Measurements from ENCODE around the gene OR51E1.

OR51E1 gene

DNA sequence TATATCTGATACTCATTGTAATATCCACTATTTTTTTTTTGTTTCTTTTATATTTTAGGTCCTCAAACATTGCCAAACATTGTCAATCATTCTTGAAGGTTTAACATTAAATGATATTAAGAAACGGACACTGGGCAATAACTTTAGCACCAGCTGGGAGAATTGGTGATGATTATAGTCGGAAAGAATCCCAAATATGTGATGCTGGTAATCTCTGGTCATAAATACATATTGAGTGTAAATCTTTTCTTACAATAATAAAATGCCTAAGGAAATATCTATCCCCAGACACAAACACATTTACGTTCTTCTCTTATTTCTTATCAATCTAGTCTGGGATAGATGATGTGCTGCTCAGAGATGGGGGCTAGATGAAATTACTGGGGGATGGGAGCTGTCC lies 28.7 kb downstream of the OR51E1 start:
- Histone ChIP-seq H3K4me3 (ENCODE audit: low read length, poor library complexity, severe bottlenecking) (no peak overlapping the region), H3K4me2 (ENCODE audit: low read depth, low read length, poor library complexity, severe bottlenecking) (no peak overlapping the region)

DNA sequence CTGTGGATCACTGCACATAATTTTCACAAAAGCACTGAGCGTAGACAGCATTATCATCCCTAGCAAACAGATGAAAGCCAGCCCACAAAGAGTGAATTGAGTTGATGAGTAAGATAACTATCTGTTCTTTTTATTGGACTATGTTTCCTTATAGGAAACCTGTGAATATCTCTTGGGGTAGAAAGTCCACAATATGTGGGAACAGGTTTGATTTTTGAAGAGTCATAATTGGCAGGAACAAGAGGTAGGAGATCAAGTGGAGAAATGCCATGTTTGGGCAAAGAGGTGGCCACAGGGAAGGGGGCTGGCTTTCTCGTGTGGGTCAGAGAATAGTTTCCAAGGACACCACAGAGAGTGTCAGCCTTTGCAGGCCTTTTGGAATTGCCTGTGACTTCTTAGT lies 30.0 kb downstream of the OR51E1 start:
- Histone ChIP-seq H3F3A (ENCODE audit: low read depth) (no peaks in the 10 kb centered on the region), H3K4me1 (ENCODE audit: insufficient read depth, low read length, poor library complexity, severe bottlenecking) (no peaks in the 10 kb centered on the region), H2AFZ (ENCODE audit: low read length) (no peak overlapping the region), H3K79me2 (ENCODE audit: insufficient read depth, low read length) (no peaks in the 10 kb centered on the region), H4K20me1 (ENCODE audit: insufficient read depth, low read length, poor library complexity, severe bottlenecking) (no peaks in the 10 kb centered on the region), H3K9ac (ENCODE audit: low read depth, low read length, poor library complexity, severe bottlenecking) (no peak overlapping the region), H3K27me3 (ENCODE audit: insufficient read depth, low read length, poor library complexity, severe bottlenecking) (no peaks in the 10 kb centered on the region), H3K9me2 (replicated peaks; ENCODE audit: low read depth, low read length) (no peaks in the 10 kb centered on the region), H3K4me2 (ENCODE audit: low read depth, low read length, poor library complexity, severe bottlenecking) (no peak overlapping the region), H3K9me3 (ENCODE audit: insufficient read depth, low read depth, low read length) (no peaks in the 10 kb centered on the region), H3K4me3 (ENCODE audit: low read length, poor library complexity, severe bottlenecking) (no peak overlapping the region), H3K36me3 (ENCODE audit: insufficient read depth, low read length) (no peaks in the 10 kb centered on the region)
- TF ChIP-seq, protein P1, sequence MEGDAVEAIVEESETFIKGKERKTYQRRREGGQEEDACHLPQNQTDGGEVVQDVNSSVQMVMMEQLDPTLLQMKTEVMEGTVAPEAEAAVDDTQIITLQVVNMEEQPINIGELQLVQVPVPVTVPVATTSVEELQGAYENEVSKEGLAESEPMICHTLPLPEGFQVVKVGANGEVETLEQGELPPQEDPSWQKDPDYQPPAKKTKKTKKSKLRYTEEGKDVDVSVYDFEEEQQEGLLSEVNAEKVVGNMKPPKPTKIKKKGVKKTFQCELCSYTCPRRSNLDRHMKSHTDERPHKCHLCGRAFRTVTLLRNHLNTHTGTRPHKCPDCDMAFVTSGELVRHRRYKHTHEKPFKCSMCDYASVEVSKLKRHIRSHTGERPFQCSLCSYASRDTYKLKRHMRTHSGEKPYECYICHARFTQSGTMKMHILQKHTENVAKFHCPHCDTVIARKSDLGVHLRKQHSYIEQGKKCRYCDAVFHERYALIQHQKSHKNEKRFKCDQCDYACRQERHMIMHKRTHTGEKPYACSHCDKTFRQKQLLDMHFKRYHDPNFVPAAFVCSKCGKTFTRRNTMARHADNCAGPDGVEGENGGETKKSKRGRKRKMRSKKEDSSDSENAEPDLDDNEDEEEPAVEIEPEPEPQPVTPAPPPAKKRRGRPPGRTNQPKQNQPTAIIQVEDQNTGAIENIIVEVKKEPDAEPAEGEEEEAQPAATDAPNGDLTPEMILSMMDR (conservative IDR thresholded peaks at IDR 0.05; ENCODE audit: low read length), result no peak
- no peak for TF ChIP-seq EZH2phosphoT487 (IDR thresholded peaks at IDR 0.05; ENCODE audit: borderline replicate concordance)

More for the DNA sequence above, 28.7 kb downstream of the OR51E1 start:
- no peaks in the 10 kb centered on the region for H3K36me3 ChIP-seq (ENCODE audit: insufficient read depth, low read length)
- H3K9me3 ChIP-seq (ENCODE audit: insufficient read depth, low read depth, low read length), result no peaks in the 10 kb centered on the region
- TF ChIP-seq, protein P1 (conservative IDR thresholded peaks at IDR 0.05; ENCODE audit: low read length), result no peak
- no peak for TF ChIP-seq EZH2phosphoT487 (IDR thresholded peaks at IDR 0.05; ENCODE audit: borderline replicate concordance)
- H3F3A ChIP-seq (ENCODE audit: low read depth), result no peaks in the 10 kb centered on the region
- H3K4me1 ChIP-seq (ENCODE audit: insufficient read depth, low read length, poor library complexity, severe bottlenecking), result no peaks in the 10 kb centered on the region
- H4K20me1 ChIP-seq (ENCODE audit: insufficient read depth, low read length, poor library complexity, severe bottlenecking), result no peaks in the 10 kb centered on the region
- H3K9me2 ChIP-seq (replicated peaks; ENCODE audit: low read depth, low read length), result no peaks in the 10 kb centered on the region
- H3K27me3 ChIP-seq (ENCODE audit: insufficient read depth, low read length, poor library complexity, severe bottlenecking), result no peaks in the 10 kb centered on the region
- H3K79me2 ChIP-seq (ENCODE audit: insufficient read depth, low read length), result no peaks in the 10 kb centered on the region
- no peak overlapping the region for H2AFZ ChIP-seq (ENCODE audit: low read length)
- H3K9ac ChIP-seq (ENCODE audit: low read depth, low read length, poor library complexity, severe bottlenecking), result no peak overlapping the region

DNA sequence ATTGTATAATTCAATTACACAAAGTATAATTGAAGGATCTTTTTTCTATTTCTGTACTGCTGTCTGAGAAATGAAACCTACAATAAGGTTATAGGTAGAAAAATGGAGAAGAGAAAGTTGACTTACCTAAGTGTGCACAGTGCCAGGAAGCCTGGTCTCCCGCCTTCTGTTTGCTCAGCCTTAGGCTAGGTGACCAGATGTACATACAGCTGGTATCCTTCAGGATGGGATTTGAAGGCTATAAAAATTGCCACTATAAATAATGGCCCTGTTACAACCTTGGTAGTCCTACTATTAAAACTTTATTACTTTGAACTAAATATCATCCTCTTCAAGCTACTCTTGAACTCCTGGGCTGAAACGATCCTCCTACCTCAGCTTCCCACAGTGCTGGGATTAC lies 34.2 kb downstream of the OR51E1 start:
- Histone ChIP-seq H3K9me2 (replicated peaks; ENCODE audit: low read depth, low read length) (no peaks in the 10 kb centered on the region), H3K36me3 (ENCODE audit: insufficient read depth, low read length) (no peaks in the 10 kb centered on the region), H3K9me3 (ENCODE audit: insufficient read depth, low read depth, low read length) (no peaks in the 10 kb centered on the region), H3K9ac (ENCODE audit: low read depth, low read length, poor library complexity, severe bottlenecking) (no peak overlapping the region), H3K4me2 (ENCODE audit: low read depth, low read length, poor library complexity, severe bottlenecking) (no peak overlapping the region), H3K4me3 (ENCODE audit: low read length, poor library complexity, severe bottlenecking) (no peak overlapping the region), H3K4me1 (ENCODE audit: insufficient read depth, low read length, poor library complexity, severe bottlenecking) (no peaks in the 10 kb centered on the region), H3K79me2 (ENCODE audit: insufficient read depth, low read length) (no peaks in the 10 kb centered on the region), H3F3A (ENCODE audit: low read depth) (no peaks in the 10 kb centered on the region), H4K20me1 (ENCODE audit: insufficient read depth, low read length, poor library complexity, severe bottlenecking) (no peaks in the 10 kb centered on the region), H3K27me3 (ENCODE audit: insufficient read depth, low read length, poor library complexity, severe bottlenecking) (no peaks in the 10 kb centered on the region), H2AFZ (ENCODE audit: low read length) (no peak overlapping the region)
- TF ChIP-seq, protein P1 (conservative IDR thresholded peaks at IDR 0.05; ENCODE audit: low read length), result no peak
- no peak for TF ChIP-seq EZH2phosphoT487 (IDR thresholded peaks at IDR 0.05; ENCODE audit: borderline replicate concordance)

Measured in Loucy (cell line).